Measurements from ENCODE around the gene RAPGEF1. TPM values are rescaled to one million over a fixed set of nuclear protein-coding genes. Genes with fewer than 3 reads are reported as not detected.

The RAPGEF1 gene
- total and polyA plus RNA-seq, 9 of the 15 experiments (the other 6 are each of a cell fraction or from before 2014, with no cell fraction given): 0.06 to 44.1 (median 19.9) TPM

DNA sequence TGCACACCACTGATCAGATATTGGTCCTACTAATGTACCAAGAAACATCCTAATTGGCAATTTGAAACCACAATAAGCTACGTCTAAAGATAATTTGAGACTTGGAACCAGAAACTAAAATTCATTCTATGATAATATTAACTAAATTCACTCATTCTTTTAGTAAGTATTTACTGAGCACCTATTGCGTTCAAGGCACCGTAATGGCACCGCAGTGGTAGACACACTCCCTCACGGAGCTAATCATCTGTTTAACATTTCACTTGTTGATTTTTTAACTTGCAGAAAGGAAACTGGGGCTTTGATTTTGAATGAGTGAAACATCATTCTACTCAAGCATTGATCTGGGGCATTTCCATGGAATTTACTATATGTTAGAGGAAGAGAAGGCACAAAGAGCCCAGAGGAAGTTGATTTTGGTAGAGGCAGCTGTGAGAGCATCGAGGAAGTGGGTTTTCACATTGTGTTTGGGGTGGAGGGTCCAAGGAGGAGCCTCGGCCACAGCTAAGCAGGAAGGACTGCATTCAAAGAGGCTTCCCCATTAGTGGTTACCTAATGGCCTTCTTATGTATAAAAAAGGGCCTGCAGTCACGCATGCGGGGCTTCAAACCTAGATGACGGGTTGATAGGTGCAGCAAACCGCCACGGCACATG, 7.1 kb downstream of the RAPGEF1 start (continued):
- TF ChIP-seq GABPB2 (CRISPR knock-in tag; conservative IDR thresholded peaks at IDR 0.05): no peak
- TF ChIP-seq, protein P1, sequence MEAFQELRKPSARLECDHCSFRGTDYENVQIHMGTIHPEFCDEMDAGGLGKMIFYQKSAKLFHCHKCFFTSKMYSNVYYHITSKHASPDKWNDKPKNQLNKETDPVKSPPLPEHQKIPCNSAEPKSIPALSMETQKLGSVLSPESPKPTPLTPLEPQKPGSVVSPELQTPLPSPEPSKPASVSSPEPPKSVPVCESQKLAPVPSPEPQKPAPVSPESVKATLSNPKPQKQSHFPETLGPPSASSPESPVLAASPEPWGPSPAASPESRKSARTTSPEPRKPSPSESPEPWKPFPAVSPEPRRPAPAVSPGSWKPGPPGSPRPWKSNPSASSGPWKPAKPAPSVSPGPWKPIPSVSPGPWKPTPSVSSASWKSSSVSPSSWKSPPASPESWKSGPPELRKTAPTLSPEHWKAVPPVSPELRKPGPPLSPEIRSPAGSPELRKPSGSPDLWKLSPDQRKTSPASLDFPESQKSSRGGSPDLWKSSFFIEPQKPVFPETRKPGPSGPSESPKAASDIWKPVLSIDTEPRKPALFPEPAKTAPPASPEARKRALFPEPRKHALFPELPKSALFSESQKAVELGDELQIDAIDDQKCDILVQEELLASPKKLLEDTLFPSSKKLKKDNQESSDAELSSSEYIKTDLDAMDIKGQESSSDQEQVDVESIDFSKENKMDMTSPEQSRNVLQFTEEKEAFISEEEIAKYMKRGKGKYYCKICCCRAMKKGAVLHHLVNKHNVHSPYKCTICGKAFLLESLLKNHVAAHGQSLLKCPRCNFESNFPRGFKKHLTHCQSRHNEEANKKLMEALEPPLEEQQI (IDR thresholded peaks at IDR 0.05): no peak
- TF ChIP-seq ZBTB43 (CRISPR knock-in tag; IDR thresholded peaks at IDR 0.05): no peak

GRCh38 chr9:131732061-131732526, 7.8 kb downstream of the RAPGEF1 start:
- POLR2A ChIA-PET: interaction anchor here (0.8 to 1.7 kb wide), 5 partner anchors 11 to 196 kb away, joined by 3 to 7 read pairs (median 4); no protein-coding TSS in a partner anchor
- no peak overlapping the region for H3K27ac ChIP-seq (ENCODE audit: extremely low read depth, low read depth, low read length)
- peaks cover 42% of the 10 kb centered on the region for H4K20me1 ChIP-seq (replicated peaks; ENCODE audit: control insufficient read depth, insufficient read depth, low read length)
- no peak overlapping the region for H3K4me2 ChIP-seq (ENCODE audit: insufficient read depth, low read length)
- no peak overlapping the region for H3K4me3 ChIP-seq
- H3K36me3 ChIP-seq (ENCODE audit: control insufficient read depth, insufficient read depth, low read length): peaks cover 6% of the 10 kb centered on the region; the same call in 1 of the 3 replicates
- peaks cover 4% of the 10 kb centered on the region for H3K9me1 ChIP-seq (ENCODE audit: control insufficient read depth, insufficient read depth, low read length)
- 88% methylated on average over 8 of the region's 8 CpGs for WGBS (ENCODE audit: insufficient coverage, low coverage, missing lambda C conversion rate)
- no peak for ATAC-seq
- in situ Hi-C loops (cut with MboI) (no loop called here), intact Hi-C loops (cut with micrococcal nuclease) (no loop called here)
- DNase-seq (ENCODE audit: extremely low read depth in 1 of 4, low spot score in 3 of 4): no peak
- no peak overlapping the region for H2AFZ ChIP-seq (ENCODE audit: low read depth, low read length)
- peaks cover 9 to 15% of the 10 kb centered on the region in 2 experiments for H3K4me1 ChIP-seq (replicated peaks in 1 of 2; ENCODE audit: control insufficient read depth in 2 of 2, insufficient read depth in 2 of 2, low read length in 2 of 2)
- H3K9me3 ChIP-seq (replicated peaks; ENCODE audit: control insufficient read depth, insufficient read depth, low read depth, low read length): no peaks in the 10 kb centered on the region
- no peaks in the 10 kb centered on the region for H3K27me3 ChIP-seq (ENCODE audit: control insufficient read depth in 2 of 2, insufficient read depth in 2 of 2, low read length in 2 of 2)
- BruUV-seq (replicated peaks): no TSS peak
- H3K79me2 ChIP-seq (ENCODE audit: control insufficient read depth, insufficient read depth, low read length): peaks cover 56% of the 10 kb centered on the region
- H3K9ac ChIP-seq (ENCODE audit: insufficient read depth in 1 of 2, low read depth in 2 of 2, low read length in 2 of 2): no peak overlapping the region
- CTCF ChIA-PET (ENCODE audit: low intra/inter-chr PET ratio): no interaction called here
- no peak for FAIRE-seq
- TF ChIP-seq SMARCA5 (IDR thresholded peaks at IDR 0.05): no peak
- no peak for TF ChIP-seq ERF (CRISPR knock-in tag; IDR thresholded peaks at IDR 0.05)
- TF ChIP-seq ZNF217 (CRISPR knock-in tag; IDR thresholded peaks at IDR 0.05): no peak
- TF ChIP-seq SFPQ (IDR thresholded peaks at IDR 0.05; ENCODE audit: low read depth, low read length): no peak
- TF ChIP-seq GTF2A2 (tag; IDR thresholded peaks at IDR 0.05): no peak
- TF ChIP-seq ZNF79 (CRISPR knock-in tag; IDR thresholded peaks at IDR 0.05; ENCODE audit: low read depth): no peak
- no peak for TF ChIP-seq RBM25 (IDR thresholded peaks at IDR 0.05; ENCODE audit: low read depth, low read length, severe bottlenecking)
- TF ChIP-seq ZNF282 (CRISPR knock-in tag; IDR thresholded peaks at IDR 0.05): no peak
- no peak for TF ChIP-seq ATF2 (CRISPR knock-in tag; IDR thresholded peaks at IDR 0.05)
- TF ChIP-seq SAP30 (IDR thresholded peaks at IDR 0.05; ENCODE audit: borderline replicate concordance, insufficient read depth, low read depth, low read length, poor library complexity, severe bottlenecking): no peak
